DLD1 (cell line): ENCODE measurements around the gene PTPRK.
"Not testable (repeated sequence)": the region's sequence is repeated elsewhere in the genome, so short reads cannot be mapped to it uniquely, and the experiment has no call there.

Source experiments
- in situ Hi-C: cut with HindIII; loops from 2 replicates; pipeline ENCODE4 v1.10.0; 2017; ENCODE audit warnings: low sequenced_read_pairs

Gene PTPRK

GRCh38 chr6:128491610-128492206 is 28.7 kb downstream of the PTPRK start:
- in situ Hi-C loops: no loop called here

- in situ Hi-C loops: no loop called here
These were observed 29.3 kb downstream of the PTPRK start for GRCh38 chr6:128491100-128491581.

- in situ Hi-C loops: no loop called here
These were observed 32.7 kb downstream of the PTPRK start for GRCh38 chr6:128487746-128488145.

- in situ Hi-C loops: no loop called here
These were observed 33.3 kb downstream of the PTPRK start for GRCh38 chr6:128487055-128487454.

GRCh38 chr6:128486580-128486979 is 33.8 kb downstream of the PTPRK start:
- in situ Hi-C loops: not testable (repeated sequence)

- in situ Hi-C loops: no loop called here
These were observed 36.8 kb downstream of the PTPRK start for GRCh38 chr6:128483472-128484135.

DNA sequence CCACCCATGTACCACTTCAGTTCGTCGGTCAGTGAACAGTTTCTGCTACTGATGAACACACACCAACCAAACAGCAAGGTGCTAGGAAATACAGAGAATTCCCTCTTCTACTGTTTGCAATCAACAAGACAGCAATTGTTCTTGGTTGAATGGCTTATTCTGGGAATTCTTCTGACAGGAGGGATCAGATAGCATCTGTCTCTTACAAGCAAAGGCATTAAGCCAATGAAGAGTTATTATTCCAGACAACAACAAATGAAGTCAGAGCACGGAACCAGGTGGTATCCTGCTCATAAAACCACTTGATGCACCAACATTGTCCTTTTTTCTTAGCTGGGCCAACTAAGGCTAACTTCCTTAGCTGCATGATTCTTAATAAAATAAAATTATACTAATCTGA is 37.8 kb downstream of the PTPRK start:
- in situ Hi-C loops: no loop called here

GRCh38 chr6:128479991-128480390 is 40.4 kb downstream of the PTPRK start:
- in situ Hi-C loops: no loop called here

DNA sequence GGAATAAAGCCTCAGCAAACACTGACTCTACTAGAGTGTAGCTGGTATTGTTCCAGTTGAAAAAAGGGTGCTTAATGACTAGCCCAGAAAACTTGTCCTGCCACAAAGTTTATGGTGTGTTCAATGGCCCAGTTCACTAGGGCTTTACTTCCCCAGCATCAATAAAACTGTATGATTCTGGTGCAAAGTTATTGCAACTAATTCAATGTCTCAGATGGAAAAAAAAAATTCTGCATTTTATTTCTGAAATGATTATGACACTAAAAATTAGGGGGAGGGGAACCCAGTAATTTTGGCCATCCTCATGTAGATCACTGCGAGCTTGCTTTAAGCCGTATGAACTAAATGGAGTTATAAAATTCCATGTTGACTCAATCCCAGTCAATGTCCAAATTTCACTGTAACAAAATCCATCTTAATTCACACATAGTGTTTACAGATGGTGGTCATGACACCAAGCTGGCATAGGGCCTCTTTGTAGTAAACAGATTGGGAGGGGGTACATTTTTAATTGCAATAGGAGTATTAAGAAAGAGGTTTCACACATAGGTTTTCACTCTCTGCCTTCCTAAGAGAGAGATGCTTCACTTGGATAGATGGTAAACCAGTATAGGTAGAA is 41.2 kb downstream of the PTPRK start:
- in situ Hi-C loops: no loop called here

GRCh38 chr6:128478230-128479047 is 42.0 kb downstream of the PTPRK start:
- in situ Hi-C loops: no loop called here

- in situ Hi-C loops: no loop called here
These were observed 45.5 kb downstream of the PTPRK start for GRCh38 chr6:128474933-128475332.

- in situ Hi-C loops: no loop called here
These were observed 45.9 kb downstream of the PTPRK start for GRCh38 chr6:128474481-128474880.

GRCh38 chr6:128471907-128472306 is 48.5 kb downstream of the PTPRK start:
- in situ Hi-C loops: no loop called here

DNA sequence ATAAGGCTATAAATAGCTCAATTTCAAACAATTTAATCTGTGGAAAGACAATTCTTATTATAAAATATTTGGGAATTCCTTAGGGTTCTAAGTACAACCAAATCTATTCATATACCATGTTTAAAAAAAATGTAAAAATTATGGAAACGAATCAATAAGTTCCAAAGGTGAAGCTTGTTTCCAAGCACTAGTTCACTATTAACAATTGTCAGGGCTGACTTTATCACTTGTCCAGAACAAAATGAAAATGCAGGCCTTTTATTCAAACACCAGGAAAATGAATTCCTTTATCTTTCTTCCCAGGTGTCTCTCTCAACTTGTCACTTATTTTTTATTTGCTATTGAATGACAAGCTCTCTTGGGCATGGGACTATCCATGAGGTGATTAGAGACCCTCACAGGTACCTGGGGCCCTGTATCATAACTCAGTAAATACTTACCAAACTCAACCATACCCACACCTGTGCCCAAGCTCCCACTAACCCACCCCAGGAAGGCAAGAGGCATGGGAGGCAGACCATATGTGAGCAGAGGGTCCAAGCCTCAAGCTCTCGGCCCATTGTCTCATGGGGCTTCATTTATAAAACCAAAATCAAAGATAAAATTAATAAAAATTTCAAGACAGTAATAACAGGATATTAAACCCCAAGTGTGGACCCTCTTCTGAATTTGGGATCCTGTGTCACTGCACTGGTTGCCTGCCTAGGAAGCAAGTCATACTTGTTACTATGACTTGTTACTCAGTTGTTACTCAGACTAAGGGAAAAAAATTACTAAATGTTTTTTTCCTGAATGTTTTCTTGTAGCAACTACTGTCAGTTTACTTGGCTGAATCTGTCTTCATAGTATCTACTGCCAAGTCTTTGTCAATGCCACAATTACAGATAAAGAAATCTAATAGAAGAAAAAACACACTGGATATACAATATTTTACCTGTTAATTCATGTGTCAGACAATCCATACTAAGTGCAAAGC is 54.7 kb downstream of the PTPRK start:
- in situ Hi-C loops: no loop called here

GRCh38 chr6:128464790-128465189 is 55.6 kb downstream of the PTPRK start:
- in situ Hi-C loops: no loop called here

- in situ Hi-C loops: no loop called here
These were observed 56.5 kb downstream of the PTPRK start for GRCh38 chr6:128463942-128464341.

- in situ Hi-C loops: no loop called here
These were observed 58.9 kb downstream of the PTPRK start for GRCh38 chr6:128461501-128461900.

GRCh38 chr6:128456510-128457230 is 63.7 kb downstream of the PTPRK start:
- in situ Hi-C loops: no loop called here

DNA sequence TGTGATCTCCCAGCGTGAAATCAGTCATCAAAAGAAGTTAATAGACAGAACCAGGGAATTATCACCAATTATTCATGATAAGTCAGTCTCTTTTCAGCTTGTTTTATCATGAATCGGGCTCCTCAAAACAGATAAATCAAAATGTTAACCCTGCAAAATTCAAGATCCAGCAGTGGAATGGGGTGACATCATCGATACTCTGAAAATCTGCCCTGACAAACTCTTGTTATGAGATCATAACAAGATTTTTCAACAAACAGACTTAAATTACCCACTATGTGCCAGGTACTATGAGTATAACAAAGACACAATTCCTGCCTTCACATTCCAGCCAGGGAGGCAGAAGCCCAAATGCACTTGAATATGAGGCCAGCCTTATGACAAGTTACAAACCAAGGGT is 64.4 kb downstream of the PTPRK start:
- in situ Hi-C loops: no loop called here

GRCh38 chr6:128452713-128453112 is 67.7 kb downstream of the PTPRK start:
- in situ Hi-C loops: no loop called here
